Measurements from ENCODE around the gene ARL6IP6.

Gene ARL6IP6

DNA sequence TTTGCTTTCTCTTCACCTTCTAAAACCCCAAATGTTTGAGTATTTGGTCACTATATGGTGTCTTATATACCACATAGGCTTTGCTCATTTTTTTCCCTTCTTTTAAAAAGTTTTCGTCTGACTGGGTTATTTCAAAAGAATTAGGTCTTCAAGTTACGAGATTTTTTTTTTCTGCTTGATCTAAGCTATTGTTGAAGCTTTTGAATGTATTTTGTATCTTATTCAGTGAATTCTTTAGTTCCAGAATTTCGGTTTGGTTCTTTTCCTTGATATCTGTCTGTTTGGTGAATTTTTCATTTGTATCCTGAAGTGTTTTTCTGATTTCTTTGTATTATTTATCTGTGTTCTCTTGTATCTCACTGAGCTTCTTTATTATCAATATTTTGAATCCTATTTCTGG, 93.5 kb downstream of the ARL6IP6 start:
- no peak for DNase-seq

All from NCI-H1694 (cell line).